Activated CD8-positive, alpha-beta memory T cell treated with anti-CD3 and anti-CD28 coated beads, Interleukin-2, amount 50 U/mL, for 24 hours (primary cell): ENCODE measurements around the gene RPAP2.
"Not testable (repeated sequence)": the region's sequence is repeated elsewhere in the genome, so short reads cannot be mapped to it uniquely, and the experiment has no call there.

Source experiments
- DNase-seq: peaks from one replicate; pipeline ENCODE4 v3.0.0-alpha.2; 2020; ENCODE audit errors: extremely low read depth

Gene RPAP2

DNA sequence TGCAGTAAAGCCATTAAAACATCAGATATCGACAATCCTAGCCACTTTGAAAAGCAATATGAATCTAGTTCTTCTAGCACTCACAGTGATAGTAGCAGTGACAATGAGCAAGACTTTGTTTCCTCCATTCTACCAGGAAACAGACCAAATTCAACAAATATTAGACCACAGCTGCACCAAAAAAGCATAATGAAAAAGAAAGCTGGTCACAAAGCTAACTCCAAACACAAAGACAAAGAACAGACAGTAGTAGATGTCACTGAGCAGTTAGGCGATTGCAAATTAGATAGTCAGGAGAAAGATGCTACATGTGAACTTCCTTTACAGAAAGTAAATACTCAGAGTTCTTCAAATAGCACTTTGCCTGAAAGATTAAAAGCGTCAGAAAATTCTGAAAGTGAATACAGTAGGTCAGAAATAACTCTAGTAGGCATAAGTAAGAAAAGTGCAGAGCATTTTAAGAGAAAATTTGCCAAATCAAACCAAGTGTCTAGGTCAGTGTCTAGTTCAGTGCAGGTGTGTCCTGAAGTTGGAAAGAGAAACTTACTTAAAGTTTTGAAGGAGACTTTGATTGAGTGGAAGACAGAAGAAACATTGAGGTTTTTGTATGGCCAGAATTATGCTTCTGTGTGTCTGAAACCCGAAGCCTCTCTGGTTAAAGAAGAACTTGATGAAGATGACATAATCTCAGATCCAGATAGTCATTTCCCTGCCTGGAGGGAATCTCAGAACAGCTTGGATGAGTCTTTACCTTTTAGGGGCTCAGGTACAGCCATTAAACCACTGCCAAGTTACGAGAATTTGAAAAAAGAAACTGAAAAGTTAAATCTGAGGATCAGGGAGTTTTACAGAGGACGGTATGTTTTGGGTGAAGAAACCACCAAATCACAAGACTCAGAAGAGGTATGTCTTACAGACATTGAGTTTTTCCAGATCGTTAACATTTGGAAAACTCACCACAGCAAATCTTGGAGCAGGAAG is 24.9 kb downstream of the RPAP2 start:
- no peak for DNase-seq

DNA sequence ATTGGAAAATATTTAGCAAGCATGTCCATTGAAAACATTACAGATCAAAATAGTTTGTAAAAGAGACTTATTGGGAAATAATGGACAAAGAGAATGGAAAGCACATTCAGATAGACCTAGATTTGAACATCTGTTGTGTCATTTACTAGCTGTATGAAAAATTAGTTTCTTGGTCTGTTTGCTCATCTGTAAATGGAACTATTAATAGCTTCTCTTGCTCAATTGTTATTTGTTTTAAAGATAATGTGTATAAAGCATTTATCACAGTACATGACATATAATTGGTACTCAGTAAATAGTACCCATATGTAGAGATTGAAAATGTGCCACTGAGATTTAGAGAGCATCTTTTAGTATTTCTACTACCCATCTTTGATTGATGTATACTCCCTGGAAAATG is 25.9 kb downstream of the RPAP2 start:
- DNase-seq, result no peak

GRCh38 chr1:92326681-92327080 is 27.8 kb downstream of the RPAP2 start:
- DNase-seq, result no peak

GRCh38 chr1:92327794-92328193 is 28.9 kb downstream of the RPAP2 start:
- DNase-seq, result no peak

DNA sequence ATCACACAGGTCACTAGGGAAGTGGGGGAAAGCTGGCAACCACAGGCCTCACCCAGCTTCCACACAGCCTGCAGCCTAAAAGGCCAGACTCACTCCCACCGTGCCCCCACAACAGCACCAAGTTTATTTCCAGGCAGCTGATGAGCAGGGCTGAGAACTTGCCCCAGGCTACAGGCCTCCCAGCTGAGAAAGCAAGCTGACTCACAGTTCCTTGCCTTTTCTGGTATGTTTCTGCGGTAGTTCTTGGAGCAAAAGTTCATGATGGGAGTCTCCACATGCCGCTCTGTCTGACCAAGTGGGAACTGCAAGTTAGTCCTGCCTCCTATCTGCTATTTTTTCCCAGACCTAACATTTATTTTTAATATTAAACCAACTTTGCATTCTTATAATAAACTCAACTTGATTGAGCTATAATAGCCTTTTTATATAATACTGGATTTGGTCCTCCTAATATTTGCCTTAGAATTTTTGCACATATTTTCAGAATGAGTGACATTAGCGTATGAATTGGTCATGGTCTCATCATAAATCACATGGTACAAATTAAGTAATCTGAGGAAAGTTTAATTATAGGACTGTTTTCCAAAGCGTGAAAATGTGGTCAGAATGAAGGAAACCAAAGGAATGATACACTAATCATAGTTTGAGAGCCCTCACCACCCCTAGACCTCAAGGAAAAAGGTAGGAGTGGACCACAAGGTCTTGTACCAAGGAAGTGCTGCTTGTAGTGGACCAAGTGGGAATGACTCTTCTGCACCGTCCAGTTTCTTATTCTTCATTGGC is 30.7 kb downstream of the RPAP2 start:
- no peak for DNase-seq

DNA sequence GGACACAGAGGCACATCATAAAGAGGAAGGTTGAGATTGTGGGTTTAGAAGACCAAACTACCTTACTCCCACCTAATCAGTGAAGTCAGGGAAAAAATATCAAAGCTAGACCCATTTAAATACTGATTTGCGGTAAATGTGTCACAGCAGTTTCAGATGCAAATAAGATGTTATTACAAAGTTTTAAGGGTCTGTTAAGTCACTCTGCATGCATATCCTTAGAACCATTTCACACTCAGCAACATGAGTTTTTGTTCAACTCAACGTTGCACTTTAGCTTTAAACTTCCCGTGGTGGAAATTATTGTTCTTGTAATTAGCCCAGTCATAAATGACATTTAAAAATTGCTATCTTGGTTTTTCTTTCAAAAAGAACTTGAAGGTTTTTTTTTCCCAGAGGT is 34.8 kb downstream of the RPAP2 start:
- no peak for DNase-seq

DNA sequence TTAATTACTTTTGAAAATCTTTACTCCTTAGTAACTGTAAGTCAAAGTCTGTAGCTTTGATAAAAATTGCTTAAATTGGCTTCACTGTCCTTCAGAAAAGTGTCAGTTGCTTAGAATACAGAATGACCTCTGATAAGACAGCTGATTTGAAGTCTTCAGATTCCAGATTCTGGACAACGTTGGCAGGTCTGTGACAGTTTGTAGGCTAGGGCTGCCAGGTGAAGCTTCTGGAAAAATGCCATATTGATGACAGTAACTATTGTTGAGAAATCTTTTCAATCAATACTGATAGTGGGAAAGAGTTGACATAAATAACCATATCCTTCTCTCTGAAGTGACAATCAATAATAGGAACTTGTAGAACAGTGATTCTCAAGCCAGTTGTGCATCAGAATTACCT is 41.3 kb downstream of the RPAP2 start:
- no peak for DNase-seq

GRCh38 chr1:92342401-92342800 is 43.5 kb downstream of the RPAP2 start:
- no peak for DNase-seq

DNA sequence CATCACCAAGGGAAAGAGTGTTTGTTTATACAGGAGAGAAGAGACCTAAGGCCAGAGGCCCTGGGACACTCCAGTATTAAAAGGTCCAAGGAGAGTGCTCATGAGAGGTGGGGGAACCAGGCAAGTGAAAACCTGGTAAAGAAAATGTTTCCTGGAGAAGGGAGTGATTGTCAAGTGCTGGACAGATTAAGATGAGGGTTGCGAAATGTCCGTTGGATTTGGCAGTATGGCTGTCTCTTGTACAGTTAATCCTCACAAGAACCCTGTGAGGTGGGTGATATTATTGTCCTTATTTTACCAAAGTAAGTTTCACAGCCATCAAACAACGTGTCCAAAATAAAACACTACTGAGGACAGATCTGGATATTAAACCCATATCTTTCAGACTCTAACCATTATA is 44.2 kb downstream of the RPAP2 start:
- no peak for DNase-seq

- DNase-seq, result no peak
Observed at GRCh38 chr1:92346866-92347640, 48.2 kb downstream of the RPAP2 start.

GRCh38 chr1:92352856-92353255 is 54.0 kb downstream of the RPAP2 start:
- DNase-seq, result no peak

- DNase-seq, result no peak
Observed at GRCh38 chr1:92354259-92354658, 55.4 kb downstream of the RPAP2 start.

DNA sequence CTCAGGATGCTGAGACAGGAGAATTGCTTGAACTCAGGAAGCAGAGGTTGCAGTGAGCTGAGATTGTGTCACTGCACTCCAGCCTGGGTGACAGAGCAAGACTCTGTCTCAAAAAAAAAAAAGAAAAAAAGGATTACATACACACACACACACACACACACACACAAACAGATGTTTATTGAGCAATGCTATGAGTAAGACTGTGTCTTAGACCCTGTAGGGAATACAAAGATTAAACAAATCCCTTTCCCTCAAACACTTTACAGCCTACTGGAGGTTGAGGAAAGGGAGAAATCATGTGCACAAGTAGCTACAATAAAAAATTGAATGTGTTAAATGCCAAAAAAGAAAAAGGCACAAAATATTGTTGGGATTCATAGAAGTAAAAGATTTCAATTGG is 58.1 kb downstream of the RPAP2 start:
- no peak for DNase-seq

- DNase-seq, result not testable (repeated sequence)
Observed at GRCh38 chr1:92359382-92359781, 60.5 kb downstream of the RPAP2 start.

DNA sequence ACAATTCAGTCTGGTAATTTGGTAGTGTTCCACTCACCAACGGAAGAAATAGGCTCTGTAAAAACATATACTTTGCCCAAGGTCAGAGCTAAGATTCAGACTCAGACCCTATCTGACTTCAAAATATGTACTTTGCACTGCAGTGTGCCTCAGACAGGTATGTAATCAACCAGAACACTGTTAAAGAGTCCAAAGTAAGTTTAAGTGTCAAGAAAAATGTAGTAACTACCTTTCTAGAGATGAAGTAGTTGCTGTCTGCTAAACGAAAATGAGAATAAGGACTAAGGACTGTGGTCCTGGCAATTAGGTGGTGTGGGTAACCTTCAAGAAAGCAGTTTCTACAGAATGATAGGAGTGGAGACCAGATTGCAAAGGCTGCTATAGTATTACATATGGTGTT is 61.1 kb downstream of the RPAP2 start:
- no peak for DNase-seq

- no peak for DNase-seq
Observed at GRCh38 chr1:92362970-92363369, 64.1 kb downstream of the RPAP2 start.

GRCh38 chr1:92363401-92363800 is 64.5 kb downstream of the RPAP2 start:
- DNase-seq, result no peak

- DNase-seq, result no peak
Observed at GRCh38 chr1:92365378-92366039, 66.7 kb downstream of the RPAP2 start.

DNA sequence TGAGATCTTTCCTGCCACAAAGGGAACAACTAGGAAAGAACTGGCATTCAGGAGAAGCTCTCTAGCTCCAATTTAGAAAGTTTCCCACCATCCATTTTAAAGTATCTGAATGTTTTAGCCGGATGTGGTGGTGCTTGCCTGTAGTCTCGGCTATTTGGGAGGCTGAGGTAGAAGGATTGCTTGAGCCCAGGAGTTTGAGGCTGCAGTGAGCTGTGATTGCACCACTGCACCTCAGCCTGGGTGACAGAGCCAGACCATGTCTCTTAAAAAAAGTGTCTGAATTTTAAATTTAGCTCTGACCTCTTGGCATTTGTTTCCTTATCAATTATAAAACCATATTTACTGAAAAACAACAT is 67.2 kb downstream of the RPAP2 start:
- no peak for DNase-seq

DNA sequence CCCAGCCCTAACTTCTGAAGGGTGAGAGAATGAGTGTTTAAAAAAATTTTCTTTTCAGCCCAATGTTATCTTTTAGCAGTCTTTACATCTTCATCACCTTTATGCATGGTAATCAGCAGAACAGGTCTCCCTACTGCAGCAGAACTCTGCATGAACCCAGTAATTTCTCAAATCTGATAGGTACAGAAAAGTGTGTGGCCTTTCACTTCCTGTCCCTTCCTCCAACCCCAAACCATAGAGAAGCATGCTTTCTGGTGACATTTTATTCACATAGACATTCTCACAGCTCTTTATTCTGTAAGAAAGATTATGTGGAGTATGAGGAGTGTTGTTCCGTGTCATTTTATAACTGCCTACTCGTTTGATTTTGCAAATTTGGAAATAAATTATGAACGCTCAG is 68.6 kb downstream of the RPAP2 start:
- DNase-seq, result no peak

DNA sequence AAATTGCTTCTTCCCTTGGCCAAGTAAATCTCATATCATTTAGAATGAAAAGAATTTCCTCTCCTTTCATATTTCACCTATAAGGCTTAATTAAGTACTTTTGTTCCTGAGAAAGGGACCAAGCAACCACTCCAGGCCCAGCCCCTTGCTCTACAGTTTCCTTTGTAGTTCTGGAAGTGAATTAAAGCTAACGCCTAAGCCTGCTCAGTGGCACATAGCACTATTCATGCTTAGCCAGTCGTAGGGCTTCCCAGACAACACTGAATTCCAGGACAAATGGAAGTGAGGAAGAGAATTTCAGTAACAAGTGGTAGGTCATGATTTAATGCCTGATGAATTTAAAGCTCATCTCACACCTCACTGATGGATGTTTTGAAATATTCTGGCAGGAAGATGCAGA is 73.3 kb downstream of the RPAP2 start:
- DNase-seq, result no peak

DNA sequence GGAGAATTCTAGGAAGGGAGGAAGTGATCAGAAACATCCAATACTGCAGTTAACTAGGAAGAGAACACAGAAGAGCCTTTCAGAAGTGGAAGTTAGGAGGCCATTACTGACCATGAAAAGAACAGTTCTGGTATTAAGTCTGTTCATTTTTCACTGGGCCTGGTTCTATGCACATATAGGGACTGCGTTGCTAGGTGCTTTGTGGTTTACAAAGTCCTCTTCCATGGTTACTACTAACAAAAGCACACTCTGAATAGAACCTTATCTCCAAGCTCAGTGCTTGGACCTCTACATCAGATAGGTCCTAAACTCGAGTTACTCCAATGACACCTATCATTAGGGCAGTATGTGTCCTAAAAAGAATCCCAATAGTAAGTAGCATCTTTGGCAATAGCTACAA is 75.4 kb downstream of the RPAP2 start:
- no peak for DNase-seq
